Neural progenitor cell (in vitro differentiated cells): ENCODE results near the gene STX8.

Source experiments
- EZH2 ChIP-seq: fragments of 200-600 bp; sonication (generic); IDR thresholded peaks from 2 replicates; pipeline ENCODE4 v1.6.1; 2017; ENCODE audit warnings: antibody characterized with exemption, mild to moderate bottlenecking, moderate library complexity
- TF ChIP-seq, protein P1 (sequence below): fragments of 200-600 bp; sonication (generic); IDR thresholded peaks from 2 replicates; pipeline ENCODE4 v1.5.1; 2017; ENCODE audit warnings: antibody characterized with exemption, mild to moderate bottlenecking

DNA sequence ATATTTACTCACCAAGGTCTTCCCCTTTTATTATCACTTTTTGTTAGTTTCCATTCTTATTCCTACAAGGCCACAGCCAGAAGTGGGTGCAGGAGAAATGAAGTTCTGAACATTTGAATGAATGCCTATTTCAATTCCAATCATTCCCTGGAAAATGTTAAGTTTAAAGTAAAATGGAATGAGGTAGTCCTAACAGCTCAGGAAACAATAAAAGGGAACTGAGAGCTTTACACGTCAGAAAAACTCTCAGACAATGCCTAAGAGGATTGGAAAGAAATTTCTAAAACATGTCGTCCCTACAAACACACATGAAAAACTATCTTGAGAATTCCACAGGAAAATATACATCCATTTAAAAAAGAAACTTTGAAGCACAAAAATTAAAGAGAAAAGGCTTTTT is 238.8 kb downstream of the STX8 start:
- TF ChIP-seq, protein P1, sequence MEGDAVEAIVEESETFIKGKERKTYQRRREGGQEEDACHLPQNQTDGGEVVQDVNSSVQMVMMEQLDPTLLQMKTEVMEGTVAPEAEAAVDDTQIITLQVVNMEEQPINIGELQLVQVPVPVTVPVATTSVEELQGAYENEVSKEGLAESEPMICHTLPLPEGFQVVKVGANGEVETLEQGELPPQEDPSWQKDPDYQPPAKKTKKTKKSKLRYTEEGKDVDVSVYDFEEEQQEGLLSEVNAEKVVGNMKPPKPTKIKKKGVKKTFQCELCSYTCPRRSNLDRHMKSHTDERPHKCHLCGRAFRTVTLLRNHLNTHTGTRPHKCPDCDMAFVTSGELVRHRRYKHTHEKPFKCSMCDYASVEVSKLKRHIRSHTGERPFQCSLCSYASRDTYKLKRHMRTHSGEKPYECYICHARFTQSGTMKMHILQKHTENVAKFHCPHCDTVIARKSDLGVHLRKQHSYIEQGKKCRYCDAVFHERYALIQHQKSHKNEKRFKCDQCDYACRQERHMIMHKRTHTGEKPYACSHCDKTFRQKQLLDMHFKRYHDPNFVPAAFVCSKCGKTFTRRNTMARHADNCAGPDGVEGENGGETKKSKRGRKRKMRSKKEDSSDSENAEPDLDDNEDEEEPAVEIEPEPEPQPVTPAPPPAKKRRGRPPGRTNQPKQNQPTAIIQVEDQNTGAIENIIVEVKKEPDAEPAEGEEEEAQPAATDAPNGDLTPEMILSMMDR: no peak
- no peak for TF ChIP-seq EZH2
